Stimulated activated CD8-positive, alpha-beta memory T cell treated with anti-CD3 and anti-CD28 coated beads, Interleukin-2, amount 100 ng/mL, for 48 hours (primary cell): Measurements from ENCODE around the gene MPPED2.

Source experiments
- DNase-seq, 2 donors: peaks; one replicate each; pipeline ENCODE4 v3.0.0-alpha.2; 2020; ENCODE audit warnings: low read depth in 2 of 2

The MPPED2 gene

DNA sequence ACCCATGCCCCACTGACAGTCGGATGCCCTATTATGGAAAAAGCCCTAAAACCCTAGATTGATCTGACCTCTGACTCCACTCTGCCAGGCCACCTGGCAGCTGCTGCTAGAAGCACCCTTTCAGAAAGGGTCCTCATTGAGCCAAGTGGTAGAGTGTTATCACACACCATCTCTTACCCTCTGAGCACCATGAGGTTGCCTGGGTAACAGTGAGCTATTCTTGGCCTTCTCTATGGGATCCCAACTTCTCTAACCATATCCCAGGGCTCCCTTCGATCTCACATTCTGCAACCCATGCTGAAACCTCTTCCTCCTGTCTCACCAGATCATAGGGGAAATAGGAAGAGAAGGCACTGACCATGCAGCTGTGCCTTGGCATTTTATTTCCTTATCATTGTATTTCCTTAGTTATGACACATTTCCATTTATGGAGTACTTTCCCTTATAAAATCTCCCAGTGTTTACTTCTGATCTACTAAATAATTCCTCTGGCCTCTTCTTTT, 52.7 kb downstream of the MPPED2 start:
- DNase-seq: no peak

DNA sequence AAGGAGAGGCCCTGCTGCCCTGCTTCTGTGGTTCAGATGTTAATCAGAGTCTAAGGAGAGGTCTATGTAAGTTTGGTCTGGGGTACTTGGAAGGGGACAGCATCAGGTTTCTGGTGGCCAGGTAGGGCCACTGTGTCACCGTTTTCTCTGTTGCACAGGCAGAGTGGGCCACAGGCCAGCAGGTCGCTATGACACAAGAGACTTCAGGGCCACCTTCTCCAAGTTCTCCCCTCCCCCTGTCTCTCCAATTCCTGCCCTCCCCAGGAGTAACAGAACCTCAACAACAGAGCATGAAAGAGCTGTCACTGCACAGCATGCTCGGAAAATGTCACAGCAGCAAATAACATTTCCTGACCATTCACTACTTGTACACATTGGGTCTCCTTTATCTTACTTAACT, 58.6 kb downstream of the MPPED2 start:
- DNase-seq: no peak

DNA sequence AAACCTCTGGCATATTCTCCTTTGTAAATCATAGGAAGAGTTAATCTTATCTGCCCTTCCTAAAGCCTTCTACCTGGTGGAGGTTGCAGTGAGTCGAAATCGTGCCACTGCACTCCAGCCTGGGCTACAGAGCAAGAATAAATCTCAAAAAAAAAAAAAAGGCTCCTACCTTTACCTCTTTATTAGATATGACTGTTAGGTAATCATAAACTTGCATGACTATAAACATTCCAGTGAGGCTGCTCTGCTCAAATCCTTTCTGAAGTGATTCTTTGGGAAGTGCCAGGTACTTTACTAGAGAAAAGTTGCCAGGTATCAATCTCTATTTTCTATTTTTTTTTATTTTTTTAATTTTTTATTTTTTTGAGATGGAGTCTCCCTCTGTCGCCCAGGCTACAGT, 59.6 kb downstream of the MPPED2 start:
- no peak for DNase-seq

DNA sequence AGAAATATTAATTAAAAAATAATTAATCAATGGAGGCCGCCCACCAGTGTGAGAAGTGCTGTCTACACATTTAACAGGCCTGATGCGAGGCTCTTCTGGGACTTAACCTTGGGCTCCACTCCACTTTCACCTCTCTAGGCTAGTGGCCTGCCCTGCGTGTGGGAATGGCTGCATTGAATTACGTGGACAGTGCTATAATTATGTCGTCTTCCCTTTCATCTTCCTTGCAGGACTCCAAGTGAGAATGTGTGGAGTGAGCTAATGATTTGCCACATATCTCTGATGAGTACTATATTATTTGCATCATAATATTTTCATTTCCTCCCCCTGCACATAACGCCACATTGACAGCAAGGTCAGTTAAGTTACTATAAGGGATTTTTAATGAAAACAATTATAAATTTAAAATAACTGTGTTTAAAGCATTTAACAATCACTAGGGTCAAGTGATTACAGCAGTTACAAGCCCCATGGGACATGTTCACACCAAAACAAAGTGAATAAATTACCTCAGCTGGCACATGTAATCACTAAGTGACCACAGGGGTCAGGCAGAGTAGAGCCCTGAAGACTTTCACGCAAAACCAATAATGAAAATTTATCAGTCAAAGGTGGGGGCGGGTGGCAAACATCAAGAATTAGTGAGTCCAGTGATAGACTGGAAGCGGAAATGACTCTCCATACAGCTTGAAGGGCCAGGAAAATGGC, 63.5 kb downstream of the MPPED2 start:
- DNase-seq: no peak

DNA sequence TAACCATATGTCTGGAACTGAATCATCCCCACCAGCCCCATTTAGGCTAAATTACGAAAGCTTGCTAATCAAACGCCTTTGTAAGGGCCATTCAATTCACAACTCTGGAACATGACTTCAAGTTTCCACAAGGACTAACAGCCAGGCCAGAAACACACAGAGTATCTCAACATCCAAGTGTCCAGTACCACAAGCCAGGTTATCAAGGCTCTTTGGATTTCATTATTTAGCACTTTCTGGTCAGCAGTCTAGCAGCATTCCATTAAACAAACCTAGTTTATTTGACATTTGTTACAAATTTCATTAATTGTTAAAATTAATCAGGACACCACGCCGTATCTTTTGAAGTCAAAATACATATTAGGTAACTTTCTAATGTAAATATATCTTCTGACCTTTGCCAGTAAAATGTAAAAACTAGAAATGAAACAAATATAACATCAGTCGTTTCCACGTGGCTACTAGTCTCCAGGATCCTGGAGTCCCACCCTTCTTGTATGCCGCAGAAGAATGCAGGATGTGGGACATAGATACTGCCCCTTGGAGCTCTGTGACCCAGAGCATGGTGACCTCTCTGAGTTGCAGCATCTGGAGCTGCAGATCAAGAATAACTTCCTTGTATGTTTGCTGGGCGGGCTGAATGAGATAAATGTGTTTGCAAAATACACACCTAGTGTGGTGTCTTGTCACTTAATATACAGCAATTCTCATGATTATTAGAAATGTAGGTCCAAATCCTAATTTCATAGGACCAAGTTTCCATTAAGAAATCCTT, 64.7 kb downstream of the MPPED2 start:
- no peak for DNase-seq

DNA sequence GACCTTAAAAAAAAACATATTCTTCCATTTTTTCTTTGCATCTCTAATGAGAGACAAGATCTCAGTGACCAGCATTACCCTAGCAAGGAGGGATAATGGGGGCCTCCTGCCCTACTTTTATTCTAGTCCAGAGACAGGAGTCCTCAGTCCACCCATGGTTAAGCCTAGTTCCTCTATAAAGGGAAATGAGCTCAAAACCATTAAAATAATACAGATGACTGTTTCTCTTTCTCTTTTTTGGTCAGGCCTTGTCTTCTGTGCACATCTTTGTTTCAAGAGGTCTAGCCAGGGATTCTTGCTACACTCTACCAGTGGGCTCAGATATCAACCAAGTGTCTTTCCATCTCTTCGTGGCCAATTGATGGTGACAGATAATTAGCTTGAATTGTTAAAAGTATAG, 73.1 kb downstream of the MPPED2 start:
- DNase-seq: no peak

DNA sequence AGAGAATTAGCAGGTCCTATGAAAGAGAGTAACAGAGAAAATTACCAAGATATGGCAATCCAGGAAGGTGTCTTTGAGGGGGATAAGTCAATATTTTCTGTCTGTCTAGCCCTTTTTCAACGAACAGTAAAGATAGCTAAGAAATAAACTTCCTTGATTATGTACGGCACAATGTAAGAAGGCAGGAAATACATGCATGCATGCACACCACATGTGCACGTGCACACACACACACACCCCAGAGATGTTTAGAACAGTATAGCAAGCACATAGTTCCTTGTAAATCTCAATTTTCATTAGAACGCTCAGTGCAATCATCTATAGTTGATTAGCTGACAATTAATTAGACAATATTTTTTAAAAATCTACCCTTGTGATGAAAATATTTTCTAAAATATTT, 74.7 kb downstream of the MPPED2 start:
- no peak for DNase-seq

DNA sequence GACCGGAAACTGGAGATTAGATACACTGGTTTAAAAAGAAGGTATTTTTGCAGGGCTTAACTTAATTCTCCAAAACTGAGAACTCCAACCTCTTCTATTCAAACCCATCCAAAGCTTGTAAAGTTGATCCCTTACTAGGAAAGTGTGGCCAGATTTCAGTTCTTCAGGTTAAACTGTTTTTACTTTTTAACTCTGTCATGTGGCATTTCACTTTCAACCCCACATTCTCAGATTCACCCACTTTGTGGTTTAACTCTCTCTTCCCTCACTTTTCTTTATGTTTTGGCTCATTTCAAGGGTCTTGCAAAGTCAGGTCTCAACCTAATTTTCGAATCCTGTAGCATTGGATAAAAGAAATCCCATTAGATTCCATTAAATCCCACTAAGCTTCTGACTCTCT, 75.4 kb downstream of the MPPED2 start:
- no peak for DNase-seq

DNA sequence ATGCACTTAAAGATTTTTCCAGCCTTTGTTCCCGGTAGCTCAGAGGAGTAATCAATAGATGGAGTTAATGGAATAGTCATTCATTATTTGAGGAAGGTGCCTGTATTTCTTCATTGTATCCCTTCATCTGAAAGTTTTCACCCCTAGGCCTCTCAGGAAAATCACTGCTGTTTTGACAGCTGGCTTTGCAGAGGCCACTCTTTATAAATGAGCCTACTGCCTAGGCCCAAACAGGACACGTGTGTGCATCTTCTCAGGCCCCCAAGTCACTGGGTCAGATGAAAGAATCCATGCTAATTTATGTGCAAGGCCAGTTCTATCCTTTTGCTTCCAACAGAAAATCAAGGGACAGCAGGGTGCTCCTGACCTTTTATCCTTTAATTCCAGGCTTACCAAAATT, 76.8 kb downstream of the MPPED2 start:
- no peak for DNase-seq

DNA sequence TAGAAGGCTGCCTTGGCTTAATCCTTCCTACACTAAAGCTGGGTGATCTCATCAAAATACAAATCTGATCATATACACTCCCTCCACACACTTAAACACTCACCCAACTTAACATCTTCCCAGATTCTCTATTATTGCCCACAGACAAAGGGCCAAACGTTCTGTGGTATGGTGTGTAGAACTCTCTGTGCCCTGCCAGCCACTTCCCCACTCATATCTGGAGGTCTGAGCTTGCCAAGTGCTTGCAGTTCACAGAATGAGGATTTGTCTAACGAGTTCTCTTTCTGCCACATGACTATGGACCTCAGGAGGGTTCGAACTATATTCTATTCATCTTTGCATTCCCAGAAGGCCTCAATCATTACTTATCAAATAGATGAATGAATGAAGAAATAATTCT, 77.6 kb downstream of the MPPED2 start:
- DNase-seq: no peak

DNA sequence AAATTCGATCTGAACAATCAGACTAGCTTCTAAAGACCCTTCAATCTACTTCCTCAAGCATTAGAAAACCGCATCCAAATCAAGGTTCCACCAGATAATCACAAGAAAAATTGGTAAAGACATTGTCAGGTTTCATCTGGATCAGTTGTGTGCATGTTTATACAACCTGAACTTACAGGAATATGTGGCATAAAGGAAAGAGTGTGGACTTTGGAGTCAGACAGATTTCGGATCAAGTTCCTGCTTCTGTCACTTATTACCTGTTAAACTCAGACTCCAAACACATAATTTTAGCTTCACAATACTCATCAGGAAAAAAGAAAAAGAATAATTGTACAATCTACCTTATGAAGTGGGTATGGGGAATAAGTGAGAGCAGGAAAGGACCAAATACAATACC, 80.5 kb downstream of the MPPED2 start:
- DNase-seq: no peak

DNA sequence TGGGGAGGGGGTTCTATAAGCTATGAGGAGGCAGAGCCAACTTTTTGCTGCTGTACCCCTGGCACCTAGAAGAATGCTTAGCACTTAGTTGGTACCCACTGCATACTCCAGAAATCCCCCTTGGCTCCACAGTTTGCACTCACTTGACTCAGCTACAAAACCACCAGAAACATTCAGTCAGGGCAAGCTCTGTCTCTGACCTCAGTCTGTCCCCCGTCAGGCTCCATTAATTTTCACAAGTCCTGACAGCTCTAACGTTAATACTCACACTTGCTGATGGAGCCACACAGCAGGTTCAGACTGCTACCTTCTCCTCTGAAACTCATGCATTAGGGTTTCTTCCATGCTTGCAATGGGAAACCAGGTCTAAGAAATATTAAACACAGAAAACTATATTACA, 81.7 kb downstream of the MPPED2 start:
- DNase-seq: no peak

DNA sequence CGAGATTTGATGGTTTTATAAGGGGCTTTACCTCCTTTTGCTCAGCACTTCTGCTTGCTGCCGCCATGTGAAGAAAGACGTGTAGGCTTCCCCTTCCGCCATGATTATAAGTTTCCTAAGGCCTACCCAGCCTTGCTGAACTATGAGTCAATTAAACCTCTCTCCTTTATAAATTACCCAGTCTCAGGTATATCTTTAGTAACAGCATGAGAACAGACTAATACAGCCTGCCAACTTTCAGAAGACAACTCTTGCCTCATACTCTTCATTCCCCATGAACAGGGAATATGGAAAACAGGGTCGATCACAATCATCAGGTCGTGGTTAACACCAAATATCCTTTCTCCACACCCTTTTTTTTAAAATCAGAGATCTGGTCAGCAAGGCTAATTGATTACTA, 83.0 kb downstream of the MPPED2 start:
- DNase-seq: no peak

DNA sequence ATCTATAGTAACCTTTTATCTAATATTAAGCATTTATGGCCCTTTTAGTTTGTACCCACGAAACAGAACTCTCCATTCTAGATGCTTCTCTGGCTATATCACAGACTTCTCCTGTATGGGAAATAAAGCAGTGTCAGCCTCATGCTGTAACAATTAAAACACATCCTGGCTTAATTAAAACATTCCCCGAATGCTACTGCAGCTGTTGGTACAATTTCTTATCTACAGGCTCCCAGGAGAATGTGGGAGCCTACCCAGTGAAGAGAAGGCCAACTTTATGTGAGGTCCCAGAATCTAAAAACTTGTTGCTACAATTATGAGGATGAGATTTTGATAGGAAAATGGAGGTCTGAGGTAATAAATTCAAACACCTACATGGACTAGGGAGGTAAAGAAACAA, 83.8 kb downstream of the MPPED2 start:
- DNase-seq: no peak

DNA sequence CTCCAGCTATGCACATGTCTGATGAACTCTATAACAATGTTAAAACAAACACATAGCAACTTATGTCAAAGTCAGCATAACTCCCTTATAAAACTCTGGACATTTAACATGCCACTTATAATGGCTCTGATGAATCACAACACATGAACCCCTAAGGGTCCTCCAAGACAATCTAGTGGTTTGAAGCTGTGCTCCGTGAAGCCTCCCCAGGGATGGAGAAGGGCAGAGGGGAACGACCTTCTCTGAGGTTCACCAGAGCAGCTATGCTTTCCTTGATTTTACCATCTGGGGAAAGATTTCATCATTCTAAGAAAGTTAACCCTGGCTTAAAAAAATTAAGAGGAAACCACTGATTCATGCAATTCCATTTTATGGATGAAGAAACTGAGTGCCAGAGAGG, 84.4 kb downstream of the MPPED2 start:
- DNase-seq: no peak

DNA sequence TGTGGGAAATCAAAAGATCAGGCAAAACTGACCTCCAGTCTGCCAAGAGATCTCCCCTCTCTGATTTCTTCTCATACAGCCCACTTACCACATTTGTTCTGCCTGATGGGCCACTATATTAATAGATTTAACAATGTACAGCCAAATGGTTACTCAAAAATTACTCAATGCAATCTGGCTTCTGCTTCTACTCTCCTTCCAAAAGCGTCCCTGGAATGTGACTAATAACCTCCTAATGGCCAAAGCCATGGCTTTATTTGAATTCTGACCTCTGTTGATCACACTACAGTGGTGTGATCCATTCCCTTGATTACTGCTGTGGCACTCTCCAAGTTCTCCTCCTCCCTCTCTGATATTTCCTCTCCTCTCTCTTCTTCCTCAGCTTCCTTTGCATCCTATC, 86.2 kb downstream of the MPPED2 start:
- DNase-seq: no peak

DNA sequence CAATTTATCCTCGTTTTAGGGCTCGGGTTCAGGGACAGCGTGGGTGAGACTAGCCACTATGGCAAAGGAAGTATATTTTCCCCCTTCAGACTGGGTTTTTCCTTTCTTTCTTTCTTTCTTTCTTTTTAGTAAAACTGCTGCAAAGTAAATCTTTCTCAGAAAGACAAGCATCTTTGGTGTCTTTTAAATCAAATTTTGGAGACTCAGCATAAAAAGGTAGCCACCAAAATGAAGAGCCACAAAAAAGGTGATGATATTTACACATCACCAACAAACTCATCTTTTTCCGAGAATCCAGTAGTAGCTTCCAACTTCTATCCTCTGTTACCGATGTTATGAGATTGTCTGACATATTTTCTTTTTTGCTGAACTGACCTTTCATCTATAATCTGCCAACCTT, 88.6 kb downstream of the MPPED2 start:
- no peak for DNase-seq

DNA sequence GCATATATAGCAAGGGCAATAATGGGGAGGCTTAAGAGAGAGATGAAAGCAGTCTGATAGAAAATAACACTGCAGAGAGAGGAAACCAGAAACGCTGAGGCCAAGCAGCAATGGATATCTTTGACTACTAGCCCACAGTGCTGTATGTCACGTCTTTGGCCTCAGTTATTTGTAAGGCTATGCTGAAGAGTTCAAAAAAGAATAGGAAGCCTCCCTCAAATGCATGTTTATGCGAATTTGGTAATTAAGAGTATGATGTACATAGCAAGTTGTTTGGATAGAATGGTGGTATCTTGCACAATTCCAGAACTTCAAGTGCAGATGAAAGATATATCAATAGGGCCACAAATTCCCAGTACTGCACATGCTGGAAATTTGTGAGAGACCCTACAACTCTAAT, 89.2 kb downstream of the MPPED2 start:
- DNase-seq: no peak

DNA sequence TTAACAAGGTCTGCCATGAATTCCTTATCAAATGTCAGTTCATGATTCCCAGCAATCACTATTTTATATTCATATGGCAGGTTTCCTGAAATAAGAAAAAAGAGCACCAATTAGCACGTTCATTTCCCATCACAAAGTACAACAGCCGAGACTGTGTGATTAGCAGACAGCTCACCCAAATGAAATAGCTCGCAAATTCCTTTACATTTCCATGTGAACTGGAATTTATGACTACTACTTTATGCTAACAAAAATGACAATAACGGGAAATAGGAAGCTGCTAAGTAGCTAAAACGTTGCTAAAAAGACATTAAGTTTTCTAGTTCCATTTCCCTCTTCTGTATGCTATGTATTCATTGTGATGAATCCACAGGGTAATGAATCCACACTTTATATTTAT, 90.7 kb downstream of the MPPED2 start:
- DNase-seq: no peak

DNA sequence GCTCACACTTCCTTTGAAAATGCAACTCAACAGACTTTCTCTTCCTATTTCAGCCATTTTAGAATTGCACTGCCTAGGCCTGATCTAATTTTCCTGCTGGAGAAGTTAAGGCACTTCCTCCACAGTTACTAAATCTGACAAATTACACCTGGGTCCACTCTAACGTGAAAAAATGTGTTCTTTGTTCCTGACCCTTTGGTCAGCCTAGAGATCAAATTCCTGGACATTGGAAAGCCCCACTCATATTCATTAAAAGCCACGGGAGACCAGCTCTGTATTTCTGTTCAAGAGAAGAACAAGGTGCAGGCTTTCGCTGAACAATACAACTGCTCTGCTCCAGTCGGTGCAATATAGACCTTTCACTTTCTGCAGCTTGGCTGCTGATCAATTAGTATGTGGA, 96.6 kb downstream of the MPPED2 start:
- DNase-seq: no peak

DNA sequence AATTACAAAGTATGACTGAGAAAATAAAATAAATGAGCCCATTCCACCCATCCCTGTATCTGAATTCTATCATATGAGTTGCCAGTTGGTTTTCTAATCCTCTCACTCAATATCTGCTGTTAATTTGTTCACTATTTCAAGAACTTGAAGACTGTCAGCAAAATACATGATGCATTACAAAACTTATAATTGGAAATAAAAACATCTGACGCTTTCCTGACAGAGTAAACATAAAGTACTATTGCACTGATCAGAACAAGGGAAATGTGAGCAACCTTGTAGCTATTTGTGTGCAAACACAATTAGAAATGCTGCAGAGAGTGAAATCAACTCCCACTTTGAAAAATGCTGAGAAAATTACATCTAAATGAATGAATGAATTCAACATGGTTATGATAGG, 97.1 kb downstream of the MPPED2 start:
- no peak for DNase-seq

DNA sequence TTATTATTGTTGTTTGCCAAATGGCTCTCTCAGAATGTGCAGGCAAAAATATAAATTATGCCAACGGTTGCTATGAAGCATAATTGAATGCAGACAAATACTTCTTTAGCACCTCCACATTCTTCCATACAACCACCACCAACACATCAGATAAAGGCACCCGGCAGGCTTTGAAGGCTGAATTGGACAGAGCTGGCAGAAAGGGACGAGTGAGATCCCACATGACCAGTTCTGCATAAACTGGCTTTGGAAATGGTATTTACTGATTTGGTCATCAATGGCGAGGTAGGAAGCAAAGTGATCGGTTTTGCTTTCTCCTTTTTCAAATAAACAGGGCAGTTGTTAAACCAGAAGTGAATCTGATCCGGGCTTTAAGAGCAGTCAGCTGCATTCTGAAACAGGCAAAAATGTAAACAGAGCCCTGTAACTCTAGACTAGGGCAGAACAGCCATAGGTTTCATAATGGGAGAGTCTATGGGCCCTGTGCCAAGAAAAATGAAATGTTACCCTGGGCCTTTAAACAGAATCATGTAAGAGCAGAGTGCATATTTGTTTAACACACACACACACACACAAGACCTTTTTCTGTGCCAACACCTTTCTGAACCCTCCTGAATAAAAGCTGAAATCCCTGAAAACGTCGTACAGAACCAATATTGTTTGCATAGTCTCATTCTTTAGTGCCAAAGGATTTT, 97.7 kb downstream of the MPPED2 start:
- no peak for DNase-seq
